ENCODE data around the gene LINGO1.

GRCh38 chr15:77625376-77625775, 7.3 kb downstream of the LINGO1 start:
- TF ChIP-seq CTCF (IDR thresholded peaks at IDR 0.05) (no peak), EP300 (IDR thresholded peaks at IDR 0.05; ENCODE audit: borderline replicate concordance in 1 of 2, low read depth in 1 of 2, low read length in 1 of 2) (no peak), POLR2AphosphoS5 (IDR thresholded peaks at IDR 0.05; ENCODE audit: low read depth, low read length) (no peak), YY1 (IDR thresholded peaks at IDR 0.05; ENCODE audit: low read depth) (no peak), SMC3 (IDR thresholded peaks at IDR 0.05; ENCODE audit: low read depth, low read length) (no peak)

Measured in SK-N-SH (cell line).